ENCODE data around the gene FAM240B.

DNA sequence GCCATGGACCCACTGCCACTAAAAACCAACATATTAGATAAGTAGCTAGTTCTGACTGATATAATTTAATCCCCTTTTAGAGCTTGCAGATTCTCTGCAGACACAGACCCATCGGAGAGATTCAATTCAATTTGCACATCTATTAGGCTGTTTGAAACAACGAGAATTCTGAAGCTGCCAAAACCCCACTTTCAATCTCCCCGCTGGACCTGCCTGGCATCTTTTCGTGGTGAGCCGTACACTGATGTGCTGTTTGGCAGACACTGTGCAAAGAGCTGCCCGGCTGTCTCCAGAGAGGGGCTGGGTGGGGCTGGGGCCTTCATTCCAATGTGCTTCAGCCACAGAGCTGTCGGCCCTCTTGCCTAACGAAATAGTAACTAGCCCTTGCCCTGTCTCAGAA is 42.1 kb upstream of the FAM240B start:
- TF ChIP-seq CTCF (IDR thresholded peaks at IDR 0.05), result no peak
- no peak for TF ChIP-seq POLR2A (IDR thresholded peaks at IDR 0.05)
